GM23248 (cell line): Measurements from ENCODE around the gene GPC3.

Source experiments
- EZH2 ChIP-seq: fragments of 200-600 bp; sonication (generic); IDR thresholded peaks from 2 replicates; pipeline ENCODE4 v1.6.1; 2018; ENCODE audit warnings: antibody characterized with exemption, mild to moderate bottlenecking; ENCODE audit not compliant: insufficient read depth, poor library complexity, severe bottlenecking
- EZH2phosphoT487 ChIP-seq: fragments of 200-600 bp; sonication (generic); IDR thresholded peaks from 2 replicates; pipeline ENCODE4 v1.6.1; 2018; ENCODE audit warnings: antibody characterized with exemption, moderate library complexity, mild to moderate bottlenecking, low read depth; ENCODE audit not compliant: insufficient read depth

GRCh38 chrX:133593531-133593930 is 391.9 kb downstream of the GPC3 start:
- TF ChIP-seq EZH2: no peak
- no peak for TF ChIP-seq EZH2phosphoT487
